ENCODE data around the gene CENPX. TPM values are rescaled to one million over a fixed set of nuclear protein-coding genes. Genes with fewer than 3 reads are reported as not detected.

CENPX gene
- total and polyA plus RNA-seq, 2 of the 13 experiments (the other 11 are each of a cell fraction or from before 2014, with no cell fraction given), result 92.7 to 170 TPM

DNA sequence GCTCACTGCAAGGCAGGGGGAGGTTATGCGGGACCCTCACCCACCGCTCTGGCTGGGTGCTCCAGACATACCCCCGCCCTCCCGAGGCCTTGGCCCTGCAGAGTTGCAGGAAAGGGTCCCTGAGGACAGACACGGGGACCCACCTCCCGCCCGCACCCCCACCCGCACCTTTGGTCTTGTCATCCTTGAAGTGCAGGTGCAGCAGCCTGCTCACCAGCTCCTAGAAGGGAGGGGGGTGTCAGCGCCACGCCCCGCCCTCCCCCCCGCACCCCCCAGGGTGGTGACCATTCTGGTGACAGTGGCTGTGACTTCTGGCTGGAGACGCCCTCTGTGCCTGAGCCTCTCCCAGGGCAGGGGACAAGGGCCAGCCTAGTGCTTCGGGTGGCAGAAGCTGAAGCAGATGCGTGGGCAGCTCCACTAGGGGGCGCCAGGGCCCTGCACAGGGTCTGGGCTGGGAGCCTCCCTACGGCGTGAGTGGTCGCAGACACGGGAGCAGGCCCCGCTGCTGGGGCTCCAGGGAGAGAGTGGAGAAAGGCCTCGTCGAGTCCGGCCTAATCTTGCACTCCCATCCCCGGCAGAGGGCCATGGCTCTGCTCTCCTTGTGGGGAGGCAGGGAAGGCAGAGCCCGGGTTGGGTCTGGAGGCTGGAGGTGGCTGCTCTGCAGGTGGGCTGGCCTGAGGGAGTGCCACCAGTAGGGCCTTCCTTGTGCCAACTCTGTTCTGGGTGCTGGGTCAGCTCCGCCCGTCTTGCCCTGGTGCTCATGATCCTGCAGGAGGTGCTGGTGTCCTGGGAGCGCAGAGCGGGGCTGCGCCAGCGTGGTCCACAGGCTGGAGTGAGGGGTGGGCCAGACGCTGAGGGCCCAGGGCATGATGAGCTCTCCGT, 2.7 kb downstream of the CENPX start (continued):
- TF ChIP-seq TERF1 (CRISPR knock-in tag; IDR thresholded peaks at IDR 0.05), result no peak
- TF ChIP-seq GTF2F1 (IDR thresholded peaks at IDR 0.05; ENCODE audit: low read length), result no peak
- no peak for TF ChIP-seq ZSCAN21 (CRISPR knock-in tag; IDR thresholded peaks at IDR 0.05; ENCODE audit: borderline replicate concordance)
- TF ChIP-seq ZNF44 (CRISPR knock-in tag; IDR thresholded peaks at IDR 0.05), result peak; percentile 69; the same call in 1 of the 2 replicates
- no peak for TF ChIP-seq SKI (IDR thresholded peaks at IDR 0.05; ENCODE audit: partially characterized antibody)
- TF ChIP-seq FOSL2 (CRISPR knock-in tag; IDR thresholded peaks at IDR 0.05), result 0 out of 2 replicates have a peak, but pooled peaks have one; percentile 26
- TF ChIP-seq ATF3 (CRISPR knock-in tag; IDR thresholded peaks at IDR 0.05), result no peak
- TF ChIP-seq NFE2 (CRISPR knock-in tag; IDR thresholded peaks at IDR 0.05), result no peak
- TF ChIP-seq STAG1 (CRISPR knock-in tag; IDR thresholded peaks at IDR 0.05), result peak; percentile 74
- TF ChIP-seq NFE2L2 (IDR thresholded peaks at IDR 0.05; ENCODE audit: low read length), result no peak
- peak; percentile 12; the same call in 1 of the 2 replicates for TF ChIP-seq NRL (CRISPR knock-in tag; IDR thresholded peaks at IDR 0.05; ENCODE audit: borderline replicate concordance)
- 0 out of 2 replicates have a peak, but pooled peaks have one; percentile 5 for TF ChIP-seq POGZ (CRISPR knock-in tag; IDR thresholded peaks at IDR 0.05)
- TF ChIP-seq ZNF773 (CRISPR knock-in tag; IDR thresholded peaks at IDR 0.05; ENCODE audit: borderline replicate concordance), result no peak
- TF ChIP-seq PAX8 (CRISPR knock-in tag; IDR thresholded peaks at IDR 0.05; ENCODE audit: borderline replicate concordance), result no peak
- TF ChIP-seq ELF3 (CRISPR knock-in tag; IDR thresholded peaks at IDR 0.05), result peak; percentile 50
- TF ChIP-seq MED13 (CRISPR knock-in tag; IDR thresholded peaks at IDR 0.05), result 0 out of 2 replicates have a peak, but pooled peaks have one; percentile 28
- TF ChIP-seq SNAPC2 (CRISPR knock-in tag; IDR thresholded peaks at IDR 0.05), result no peak
- peak; percentile 80 for TF ChIP-seq ZFX (CRISPR knock-in tag; IDR thresholded peaks at IDR 0.05; ENCODE audit: low read depth)
- TF ChIP-seq ZNF460 (CRISPR knock-in tag; IDR thresholded peaks at IDR 0.05; ENCODE audit: borderline replicate concordance), result no peak
- no peak for TF ChIP-seq ZNF510 (CRISPR knock-in tag; IDR thresholded peaks at IDR 0.05; ENCODE audit: low read depth)
- TF ChIP-seq, protein P1, sequence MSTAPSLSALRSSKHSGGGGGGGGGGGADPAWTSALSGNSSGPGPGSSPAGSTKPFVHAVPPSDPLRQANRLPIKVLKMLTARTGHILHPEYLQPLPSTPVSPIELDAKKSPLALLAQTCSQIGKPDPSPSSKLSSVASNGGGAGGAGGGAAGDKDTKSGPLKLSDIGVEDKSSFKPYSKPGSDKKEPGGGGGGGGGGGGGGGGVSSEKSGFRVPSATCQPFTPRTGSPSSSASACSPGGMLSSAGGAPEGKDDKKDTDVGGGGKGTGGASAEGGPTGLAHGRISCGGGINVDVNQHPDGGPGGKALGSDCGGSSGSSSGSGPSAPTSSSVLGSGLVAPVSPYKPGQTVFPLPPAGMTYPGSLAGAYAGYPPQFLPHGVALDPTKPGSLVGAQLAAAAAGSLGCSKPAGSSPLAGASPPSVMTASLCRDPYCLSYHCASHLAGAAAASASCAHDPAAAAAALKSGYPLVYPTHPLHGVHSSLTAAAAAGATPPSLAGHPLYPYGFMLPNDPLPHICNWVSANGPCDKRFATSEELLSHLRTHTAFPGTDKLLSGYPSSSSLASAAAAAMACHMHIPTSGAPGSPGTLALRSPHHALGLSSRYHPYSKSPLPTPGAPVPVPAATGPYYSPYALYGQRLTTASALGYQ (CRISPR knock-in tag; IDR thresholded peaks at IDR 0.05), result no peak
- no peak for TF ChIP-seq ZNF17 (CRISPR knock-in tag; IDR thresholded peaks at IDR 0.05)
- no peak for TF ChIP-seq SRF (IDR thresholded peaks at IDR 0.05; ENCODE audit: low read depth, low read length)
- no peak for TF ChIP-seq ZNF354B (CRISPR knock-in tag; IDR thresholded peaks at IDR 0.05)
- no peak for TF ChIP-seq TSC22D2 (CRISPR knock-in tag; IDR thresholded peaks at IDR 0.05; ENCODE audit: borderline replicate concordance)
- TF ChIP-seq ARNT (IDR thresholded peaks at IDR 0.05), result no peak
- no peak for TF ChIP-seq ATF6 (CRISPR knock-in tag; conservative IDR thresholded peaks at IDR 0.05)

Data from HepG2 (cell line).